ENCODE data around the gene SOBP. TPM values are rescaled to one million over a fixed set of nuclear protein-coding genes. Genes with fewer than 3 reads are reported as not detected.

SOBP gene
- polyA plus RNA-seq, 3 donors, result 0.93 to 10.8 (median 1.8) TPM

DNA sequence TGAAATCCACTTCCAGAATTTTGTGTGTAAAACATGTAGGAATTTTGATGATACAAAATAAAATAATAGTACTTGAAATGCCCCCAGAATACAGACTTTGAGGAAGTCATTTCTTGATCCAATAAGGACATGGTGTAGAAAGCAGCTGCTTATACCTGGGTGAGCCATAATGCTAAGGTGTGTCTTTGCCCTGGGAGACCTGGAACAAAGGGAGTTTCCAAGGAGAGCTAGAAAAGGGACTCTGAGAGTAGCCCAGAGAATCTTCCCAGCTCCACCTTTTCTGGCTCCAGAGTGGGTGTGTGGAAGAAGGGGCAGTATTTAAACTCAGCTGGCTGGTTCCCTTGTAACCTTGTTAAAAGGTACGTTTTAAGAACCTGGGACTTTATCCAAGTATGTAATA is 77.7 kb downstream of the SOBP start:
- H3K27ac ChIP-seq (ENCODE audit: low read depth, low read length), result no peak overlapping the region
- 54 to 70% (median 68%) methylated on average over 1 of the region's 1 CpG for WGBS, 3 donors

DNA sequence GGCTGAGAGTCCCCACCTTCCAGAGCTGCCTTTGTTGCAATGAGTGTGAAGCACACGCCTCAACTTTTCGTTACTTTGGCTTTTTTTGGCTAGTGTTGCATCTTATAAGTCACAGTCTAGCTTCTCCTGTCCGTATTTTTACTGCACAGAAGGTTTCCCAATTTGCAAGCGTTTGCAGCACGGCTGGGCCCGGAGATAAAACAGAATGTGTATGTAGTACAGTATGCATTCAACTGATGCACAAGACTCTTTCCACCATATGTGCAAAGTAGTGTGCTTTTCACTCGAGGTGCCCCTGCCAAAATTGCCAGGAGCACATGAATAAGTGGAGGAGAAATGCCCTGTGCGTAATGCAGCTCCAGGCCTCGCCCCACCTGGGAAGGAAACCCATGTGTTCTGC is 79.6 kb downstream of the SOBP start:
- WGBS, 3 donors, result 93% methylated on average over 9 of the region's 9 CpGs
- H3K27ac ChIP-seq (ENCODE audit: low read depth, low read length), result no peak overlapping the region

DNA sequence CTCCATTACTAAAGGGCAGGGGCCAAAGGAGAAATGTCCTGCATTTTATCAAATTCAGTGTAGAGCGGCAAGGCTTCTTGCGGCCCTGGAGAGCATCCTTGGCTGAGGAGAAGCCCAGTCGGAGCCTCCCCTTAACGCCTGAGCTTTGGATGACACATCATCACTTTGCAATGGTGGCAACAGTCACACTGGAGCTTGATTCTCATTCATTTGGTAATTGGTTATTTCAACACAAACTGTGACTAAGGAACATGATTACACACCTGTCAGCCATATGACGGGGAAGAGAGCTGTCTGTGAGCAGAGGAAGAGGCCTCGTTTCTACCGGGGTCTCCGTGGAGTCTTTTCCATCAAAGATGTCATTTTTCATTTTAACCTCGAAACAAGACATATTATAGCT is 81.4 kb downstream of the SOBP start:
- 90 to 92% (median 91%) methylated on average over 9 of the region's 9 CpGs for WGBS, 3 donors

GRCh38 chr6:107572886-107573285 is 83.0 kb downstream of the SOBP start:
- no peak overlapping the region for H3K27ac ChIP-seq (ENCODE audit: low read depth, low read length)
- 81 to 93% (median 92%) methylated on average over 6 of the region's 6 CpGs for WGBS, 3 donors

More for the DNA sequence above, 81.4 kb downstream of the SOBP start:
- no peak overlapping the region for H3K27ac ChIP-seq (ENCODE audit: low read depth, low read length)

- WGBS, 3 donors, result 92 to 94% (median 93%) methylated on average over 6 of the region's 6 CpGs
- no peak overlapping the region for H3K27ac ChIP-seq (ENCODE audit: low read depth, low read length)
Measured at GRCh38 chr6:107574856-107575255, 84.9 kb downstream of the SOBP start.

DNA sequence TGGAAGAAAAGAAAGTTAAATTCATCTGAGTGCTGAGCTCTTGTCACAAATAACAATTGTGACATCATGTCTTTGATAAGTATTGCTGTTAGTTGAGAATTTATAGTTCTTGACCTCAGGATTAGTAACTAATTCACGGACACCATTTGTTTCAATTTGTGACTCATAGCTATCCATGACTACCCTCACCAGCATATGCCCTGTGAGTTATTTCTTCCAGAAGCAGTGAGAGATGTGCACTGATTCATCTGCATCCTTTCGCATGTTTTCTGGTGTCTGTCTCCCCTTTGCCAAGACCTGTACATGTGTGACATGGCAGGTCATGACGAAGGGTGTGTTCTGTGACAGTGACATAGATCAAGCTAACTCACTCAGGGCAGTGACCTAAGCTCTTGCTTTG is 86.9 kb downstream of the SOBP start:
- WGBS, 3 donors, result 88 to 92% (median 89%) methylated on average over 3 of the region's 3 CpGs
- H3K27ac ChIP-seq (ENCODE audit: low read depth, low read length), result no peak overlapping the region

DNA sequence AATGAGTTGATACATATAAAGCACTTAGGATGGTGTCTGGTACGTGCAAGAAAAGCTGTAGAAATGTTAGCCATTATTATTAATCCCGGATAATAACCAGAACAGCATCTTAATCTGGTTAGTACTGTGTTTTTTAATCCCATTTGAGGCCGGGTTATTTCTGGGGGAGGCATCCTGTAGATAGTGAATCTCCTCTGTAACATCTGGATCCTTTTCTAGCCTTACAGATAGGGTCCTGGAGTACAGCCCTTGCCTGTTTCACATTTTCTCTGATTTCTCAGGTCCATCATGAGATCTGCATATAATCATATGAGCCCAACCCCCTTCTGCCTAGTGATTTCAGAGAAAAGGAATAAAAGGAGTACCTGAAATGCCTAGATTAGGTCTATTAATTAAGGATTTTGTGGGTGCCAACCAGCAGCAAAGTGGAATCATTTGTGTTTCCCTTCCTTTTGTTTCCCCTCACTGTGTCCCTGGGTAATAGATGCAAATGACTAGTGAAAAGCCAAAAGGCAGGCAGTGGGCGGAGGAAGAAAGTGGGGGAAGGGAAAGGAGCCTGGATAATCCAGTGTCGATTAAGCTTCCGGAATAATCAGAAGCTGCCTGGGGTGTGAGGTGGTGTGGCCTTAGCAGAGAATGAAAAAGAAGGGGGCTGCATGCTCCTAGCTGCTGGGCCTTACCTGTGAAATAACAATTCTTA is 88.9 kb downstream of the SOBP start:
- H3K27ac ChIP-seq (ENCODE audit: low read depth, low read length), result no peak overlapping the region
- WGBS, 3 donors, result 69 to 77% (median 69%) methylated on average over 6 of the region's 6 CpGs

DNA sequence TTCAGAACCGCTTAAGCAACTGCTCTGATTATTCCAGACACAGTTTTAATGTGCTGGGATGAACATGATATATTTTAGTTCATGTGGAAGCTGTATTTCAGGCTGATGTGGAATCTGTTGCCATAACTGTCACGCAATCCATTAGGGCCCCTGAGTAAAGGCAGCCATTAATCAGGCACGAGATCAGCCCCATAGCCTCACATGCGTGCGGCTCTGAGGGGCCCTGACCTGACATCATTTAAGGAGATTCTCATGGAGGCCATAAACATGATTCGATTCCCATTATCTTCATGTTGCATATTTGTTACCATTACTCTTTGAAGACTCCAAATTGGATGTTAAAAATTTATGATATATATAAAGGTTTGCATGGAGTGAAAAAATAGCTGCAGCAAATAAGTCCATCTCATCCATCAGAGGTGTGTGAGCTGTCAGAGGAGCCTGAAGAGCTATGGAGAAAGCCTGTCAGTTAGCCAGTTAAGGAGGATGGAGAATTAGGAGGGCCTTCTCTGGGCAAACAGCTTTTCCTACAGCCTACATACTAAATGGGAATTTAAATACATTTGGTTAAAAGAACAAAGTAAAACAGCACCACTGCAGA is 89.6 kb downstream of the SOBP start:
- H3K27ac ChIP-seq (ENCODE audit: low read depth, low read length), result no peak overlapping the region
- 78 to 86% (median 83%) methylated on average over 6 of the region's 6 CpGs for WGBS, 3 donors

DNA sequence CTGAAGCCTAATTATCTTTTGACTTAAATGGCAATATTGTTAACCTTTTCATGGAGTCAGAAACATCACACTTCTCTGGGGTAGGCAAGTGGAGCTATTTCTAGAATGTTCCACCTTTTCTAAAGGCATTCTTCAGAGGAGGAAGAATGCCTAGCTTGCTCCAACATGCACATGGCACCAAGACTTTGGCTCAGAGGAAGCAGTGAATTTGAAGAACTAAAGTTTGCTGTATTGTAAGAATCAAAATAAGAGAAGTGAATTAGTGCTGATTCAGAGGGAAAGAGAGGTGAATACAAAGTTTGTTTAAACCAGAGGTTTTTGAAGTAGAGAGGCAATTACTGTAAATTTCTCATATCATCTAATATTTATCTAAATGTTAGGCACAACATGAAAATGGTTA is 92.2 kb downstream of the SOBP start:
- no peak overlapping the region for H3K27ac ChIP-seq (ENCODE audit: low read depth, low read length)

- H3K27ac ChIP-seq (ENCODE audit: low read depth, low read length), result no peak overlapping the region
Measured at GRCh38 chr6:107584726-107585125, 94.8 kb downstream of the SOBP start.

DNA sequence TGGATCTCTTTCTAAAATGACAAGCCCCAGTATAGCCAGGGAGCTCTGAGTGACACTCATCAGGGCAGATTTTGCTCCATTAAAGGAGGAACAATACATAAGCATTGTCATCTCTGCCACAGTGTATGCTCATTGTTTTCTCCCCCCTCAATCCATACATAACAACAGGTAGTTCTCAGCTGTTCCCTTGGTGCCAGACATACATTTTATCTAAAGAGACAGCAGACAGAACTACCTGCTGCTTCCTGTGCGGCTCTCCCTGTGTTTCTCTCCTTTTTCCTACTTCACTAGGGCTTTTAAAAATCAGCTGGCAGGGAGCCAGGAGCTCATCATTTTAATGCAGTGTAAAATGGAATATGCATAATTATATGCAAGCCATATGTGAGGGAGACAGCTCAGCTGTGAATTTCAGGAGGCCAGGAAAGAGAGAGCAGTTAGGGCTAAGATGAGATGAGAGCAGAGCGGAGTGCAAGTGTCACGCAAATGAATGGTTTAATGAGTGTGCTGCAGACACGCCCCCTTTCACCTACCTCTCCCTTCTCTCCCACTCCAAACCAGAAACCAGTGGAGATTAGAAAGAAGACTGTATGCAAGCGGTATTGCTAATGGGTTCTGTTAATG is 96.0 kb downstream of the SOBP start:
- no peak overlapping the region for H3K27ac ChIP-seq (ENCODE audit: low read depth, low read length)
- 89 to 90% (median 90%) methylated on average over 5 of the region's 5 CpGs for WGBS, 3 donors

DNA sequence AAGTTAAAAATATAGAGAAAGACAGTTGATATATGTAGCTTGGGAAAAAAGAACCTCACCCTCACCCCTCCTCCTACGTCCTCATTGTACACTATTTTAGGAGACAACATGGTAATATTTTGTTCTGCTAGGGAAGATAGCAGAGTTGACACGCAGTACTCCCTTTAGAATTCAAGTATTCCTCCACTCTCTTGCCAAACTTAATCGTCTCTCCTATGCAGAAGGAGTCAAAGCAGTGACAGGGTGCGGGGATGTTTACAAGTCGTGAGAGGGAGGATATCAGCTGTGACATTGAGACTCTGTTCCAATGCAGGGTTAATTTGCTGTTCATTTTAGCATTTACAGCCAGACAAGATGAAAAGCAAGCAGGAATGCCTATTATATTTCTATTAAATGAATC is 97.5 kb downstream of the SOBP start:
- 51 to 72% (median 61%) methylated on average over 5 of the region's 5 CpGs for WGBS, 3 donors

GRCh38 chr6:107589199-107589598 is 99.3 kb downstream of the SOBP start:
- WGBS, 3 donors, result 47 to 94% (median 93%) methylated on average over 5 of the region's 5 CpGs
- H3K27ac ChIP-seq (ENCODE audit: low read depth, low read length), result no peak overlapping the region

More for the DNA sequence above, 97.5 kb downstream of the SOBP start:
- no peak overlapping the region for H3K27ac ChIP-seq (ENCODE audit: low read depth, low read length)

- WGBS, 3 donors, result 82 to 86% (median 85%) methylated on average over 2 of the region's 2 CpGs
- no peak overlapping the region for H3K27ac ChIP-seq (ENCODE audit: low read depth, low read length)
Measured at GRCh38 chr6:107589934-107590333, 100.0 kb downstream of the SOBP start.

- WGBS, 3 donors, result 56 to 76% (median 73%) methylated on average over 1 of the region's 1 CpG
- no peak overlapping the region for H3K27ac ChIP-seq (ENCODE audit: low read depth, low read length)
Measured at GRCh38 chr6:107590378-107590777, 100.5 kb downstream of the SOBP start.

DNA sequence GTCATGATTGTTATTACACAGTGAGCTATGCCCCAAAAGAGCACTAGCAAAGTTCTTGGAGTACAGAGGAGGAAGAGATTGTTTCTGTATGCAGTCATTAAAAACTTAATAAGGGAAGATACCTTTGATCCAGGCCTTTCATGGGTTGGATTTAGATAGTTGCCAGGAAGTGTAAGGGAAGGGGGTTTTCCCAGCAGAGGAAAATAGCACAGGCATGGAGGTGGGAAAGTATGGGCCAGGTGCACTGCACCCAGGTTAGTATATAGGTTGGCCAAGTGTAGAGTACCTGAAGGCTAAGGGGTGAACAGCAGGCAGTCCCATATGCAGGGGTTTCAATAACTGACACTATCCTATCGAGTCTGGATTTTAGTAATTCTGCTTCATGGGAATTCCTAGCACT is 101.4 kb downstream of the SOBP start:
- WGBS, 3 donors, result 90 to 100% (median 100%) methylated on average over 1 of the region's 1 CpG
- H3K27ac ChIP-seq (ENCODE audit: low read depth, low read length), result no peak overlapping the region

GRCh38 chr6:107592806-107593205 is 102.9 kb downstream of the SOBP start:
- 84 to 95% (median 89%) methylated on average over 2 of the region's 2 CpGs for WGBS, 3 donors
- no peak overlapping the region for H3K27ac ChIP-seq (ENCODE audit: low read depth, low read length)

DNA sequence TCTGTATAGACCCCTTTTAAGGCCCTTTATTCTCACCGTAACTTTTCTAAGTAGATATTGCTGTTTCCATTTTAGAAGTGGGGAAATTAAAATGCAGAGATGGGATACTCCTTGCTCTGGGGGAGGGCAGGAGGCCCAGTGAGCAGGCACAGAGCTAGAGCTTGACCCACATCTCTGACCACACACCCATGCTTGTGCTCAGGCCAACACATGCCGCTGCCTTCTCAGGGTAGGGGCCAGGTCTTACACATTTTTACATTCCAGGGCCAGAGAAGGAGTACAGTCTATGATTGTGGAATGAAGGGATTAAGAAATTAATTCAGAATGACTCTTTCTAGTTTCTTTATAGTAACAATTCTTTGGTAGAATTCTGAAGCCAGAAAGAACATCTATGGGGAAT is 104.8 kb downstream of the SOBP start:
- 70 to 92% (median 82%) methylated on average over 2 of the region's 2 CpGs for WGBS, 3 donors
- no peak overlapping the region for H3K27ac ChIP-seq (ENCODE audit: low read depth, low read length)

- WGBS, 3 donors, result 91 to 96% (median 95%) methylated on average over 6 of the region's 6 CpGs
- no peak overlapping the region for H3K27ac ChIP-seq (ENCODE audit: low read depth, low read length)
Measured at GRCh38 chr6:107598091-107598490, 108.2 kb downstream of the SOBP start.

- H3K27ac ChIP-seq (ENCODE audit: low read depth, low read length), result no peak overlapping the region
- 93 to 96% (median 96%) methylated on average over 4 of the region's 4 CpGs for WGBS, 3 donors
Measured at GRCh38 chr6:107599043-107599442, 109.1 kb downstream of the SOBP start.

All from adipose tissue (tissue), 3 donors.